HG03575 (cell line): ENCODE results near the gene CHRNB2.
"Not testable (repeated sequence)": the region's sequence is repeated elsewhere in the genome, so short reads cannot be mapped to it uniquely, and the experiment has no call there.

Experiments
- ATAC-seq: cut with Tn5 transposase; IDR thresholded peaks from one replicate; pipeline ENCODE4 v1.9.1; 2021; ENCODE audit not compliant: unreplicated experiment, insufficient number of reproducible peaks, low FRiP score; ENCODE audit errors: extremely low read depth

The CHRNB2 gene

DNA sequence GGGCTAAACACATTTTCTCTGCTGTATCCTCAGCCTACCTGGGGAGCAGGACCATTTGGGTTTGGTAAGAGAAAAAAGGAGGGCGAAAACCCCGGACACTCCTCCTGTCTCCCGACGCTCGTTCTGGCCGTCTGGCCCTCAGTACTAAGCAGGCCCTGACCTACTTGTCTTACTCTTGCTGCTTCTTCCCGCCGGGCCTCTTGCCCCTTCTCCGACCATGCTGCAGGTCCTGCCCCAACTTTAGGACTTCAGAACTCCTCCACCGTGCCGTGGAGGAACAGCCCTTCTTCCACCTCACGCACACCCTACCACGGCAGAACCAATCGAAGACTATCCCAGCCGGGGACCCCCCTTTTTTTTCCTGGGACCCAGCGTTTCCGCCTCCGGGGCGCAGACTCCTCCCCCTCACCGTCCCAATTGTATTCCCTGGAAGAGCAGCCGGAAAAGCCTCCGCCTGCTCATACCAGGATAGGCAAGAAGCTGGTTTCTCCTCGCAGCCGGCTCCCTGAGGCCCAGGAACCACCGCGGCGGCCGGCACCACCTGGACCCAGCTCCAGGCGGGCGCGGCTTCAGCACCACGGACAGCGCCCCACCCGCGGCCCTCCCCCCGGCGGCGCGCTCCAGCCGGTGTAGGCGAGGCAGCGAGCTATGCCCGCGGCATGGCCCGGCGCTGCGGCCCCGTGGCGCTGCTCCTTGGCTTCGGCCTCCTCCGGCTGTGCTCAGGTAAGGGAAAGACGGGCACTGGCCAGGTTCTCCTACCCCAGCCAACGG, at the start of gene CHRNB2:
TSS of gene CHRNB2 (plus strand) at position 393 of the 771 bp plus-strand sequence. CDS start at position 660, 267 bp downstream.
- no peak for ATAC-seq

GRCh38 chr1:154519591-154519991, 48.0 kb upstream of the CHRNB2 start:
- ATAC-seq = no peak

DNA sequence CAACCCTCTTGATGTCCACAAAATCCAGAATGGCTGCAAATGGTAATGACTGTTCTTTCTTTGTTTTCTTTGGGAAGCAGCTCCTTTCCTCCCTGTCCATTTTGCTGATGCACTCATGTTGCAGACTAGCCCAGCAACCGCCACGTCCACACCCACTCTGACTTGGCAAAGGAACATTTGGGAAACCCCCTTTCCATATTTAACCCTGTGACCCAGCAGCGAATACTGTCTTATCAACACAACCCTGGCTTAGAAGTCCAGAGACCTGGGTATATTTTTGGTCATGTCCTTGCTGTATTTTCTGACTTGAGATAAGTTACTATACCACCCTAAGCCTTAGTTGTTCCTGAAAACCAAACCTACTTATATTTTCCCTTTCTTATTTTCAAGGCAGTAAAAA, 47.2 kb upstream of the CHRNB2 start:
- ATAC-seq = no peak

- no peak for ATAC-seq
Measured at GRCh38 chr1:154521695-154522094, 45.9 kb upstream of the CHRNB2 start.

GRCh38 chr1:154524881-154525280, 42.7 kb upstream of the CHRNB2 start:
- no peak for ATAC-seq

- no peak for ATAC-seq
Measured at GRCh38 chr1:154527192-154527591, 40.4 kb upstream of the CHRNB2 start.

DNA sequence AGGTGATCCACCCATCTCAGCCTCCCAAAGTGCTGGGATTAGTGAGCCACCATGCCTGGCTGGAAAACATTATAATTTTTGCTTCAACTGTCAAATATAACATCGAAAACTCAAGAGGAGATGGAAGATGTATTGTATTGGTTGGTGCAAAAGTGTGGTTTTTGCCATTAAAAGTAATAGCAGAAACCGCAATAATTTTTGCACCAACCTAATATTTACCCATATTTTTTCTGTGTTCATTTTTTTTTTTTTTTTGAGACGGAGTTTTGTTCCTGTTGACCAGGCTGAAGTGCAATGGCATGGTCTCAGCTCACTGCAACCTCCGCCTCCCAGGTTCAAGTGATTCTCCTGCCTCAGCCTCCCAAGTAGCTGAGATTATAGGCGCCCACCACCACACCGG, 38.3 kb upstream of the CHRNB2 start:
- no peak for ATAC-seq

GRCh38 chr1:154531950-154532349, 35.6 kb upstream of the CHRNB2 start:
- ATAC-seq = not testable (repeated sequence)

DNA sequence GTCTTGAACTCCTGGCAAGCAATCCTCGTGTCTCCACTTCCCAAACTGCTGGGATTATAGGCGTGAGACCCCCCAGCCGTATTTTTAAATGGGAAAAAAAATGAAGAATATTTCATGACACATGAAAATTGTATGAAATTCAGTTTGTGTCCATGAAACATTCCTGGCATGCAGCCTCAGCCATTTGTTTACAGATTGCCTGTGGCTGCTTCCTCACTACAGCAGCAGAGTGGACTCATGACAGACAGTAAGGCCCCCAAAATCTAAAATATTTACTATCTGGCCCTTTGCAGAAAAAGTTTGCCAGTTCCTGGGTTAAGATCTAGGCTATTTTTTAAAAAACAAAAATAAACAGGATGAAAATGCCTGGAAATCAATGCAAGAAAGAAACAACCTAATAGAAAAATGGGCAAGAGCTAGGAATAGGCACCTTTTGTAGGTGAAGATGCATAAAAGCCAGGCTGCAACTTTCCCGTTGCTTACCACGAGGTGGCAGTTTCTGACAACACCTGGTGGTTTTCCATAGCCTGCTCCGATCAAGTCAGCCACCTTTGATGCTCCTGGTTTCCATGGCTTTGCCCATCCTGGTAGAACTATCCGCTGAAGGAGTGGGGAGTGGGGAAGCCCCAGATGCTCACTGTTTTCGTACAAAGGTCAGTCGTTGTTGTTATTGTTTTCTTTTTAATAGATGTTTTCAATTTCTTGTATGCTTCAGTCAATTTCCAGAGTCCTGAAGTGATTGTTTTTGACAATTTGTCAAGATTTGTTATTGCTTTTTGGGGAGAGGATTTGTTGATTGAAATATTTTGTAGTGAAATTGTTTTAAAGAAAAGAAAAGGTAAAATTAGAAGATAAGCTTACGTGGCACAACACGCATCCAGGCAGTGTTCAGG, 33.4 kb upstream of the CHRNB2 start:
- ATAC-seq = no peak

DNA sequence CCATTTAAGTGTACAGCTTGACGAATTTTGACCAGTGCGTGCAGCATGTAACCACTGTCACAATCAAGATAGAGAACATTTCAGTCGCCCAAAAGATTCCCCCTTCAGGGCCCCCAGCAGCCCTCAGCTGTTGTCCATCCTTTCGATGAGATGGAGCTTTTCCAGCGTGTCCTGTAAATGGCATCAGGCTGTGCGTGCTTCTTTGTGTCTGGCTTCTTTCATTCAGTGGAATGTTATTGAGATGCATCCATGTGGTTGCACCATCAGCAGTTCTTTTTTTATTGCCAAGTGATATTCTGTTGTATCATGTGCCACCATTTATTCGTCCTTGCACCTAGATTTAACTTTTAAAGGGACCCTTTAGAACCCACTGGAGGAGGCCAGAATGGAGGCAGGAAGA, 31.0 kb upstream of the CHRNB2 start:
- ATAC-seq = no peak

- no peak for ATAC-seq
Measured at GRCh38 chr1:154539486-154540483, 27.8 kb upstream of the CHRNB2 start.

GRCh38 chr1:154541231-154541630, 26.3 kb upstream of the CHRNB2 start:
- ATAC-seq = no peak

- ATAC-seq = no peak
Measured at GRCh38 chr1:154546264-154547063, 21.1 kb upstream of the CHRNB2 start.

- no peak for ATAC-seq
Measured at GRCh38 chr1:154547105-154547732, 20.4 kb upstream of the CHRNB2 start.

- ATAC-seq = no peak
Measured at GRCh38 chr1:154548028-154548427, 19.6 kb upstream of the CHRNB2 start.

DNA sequence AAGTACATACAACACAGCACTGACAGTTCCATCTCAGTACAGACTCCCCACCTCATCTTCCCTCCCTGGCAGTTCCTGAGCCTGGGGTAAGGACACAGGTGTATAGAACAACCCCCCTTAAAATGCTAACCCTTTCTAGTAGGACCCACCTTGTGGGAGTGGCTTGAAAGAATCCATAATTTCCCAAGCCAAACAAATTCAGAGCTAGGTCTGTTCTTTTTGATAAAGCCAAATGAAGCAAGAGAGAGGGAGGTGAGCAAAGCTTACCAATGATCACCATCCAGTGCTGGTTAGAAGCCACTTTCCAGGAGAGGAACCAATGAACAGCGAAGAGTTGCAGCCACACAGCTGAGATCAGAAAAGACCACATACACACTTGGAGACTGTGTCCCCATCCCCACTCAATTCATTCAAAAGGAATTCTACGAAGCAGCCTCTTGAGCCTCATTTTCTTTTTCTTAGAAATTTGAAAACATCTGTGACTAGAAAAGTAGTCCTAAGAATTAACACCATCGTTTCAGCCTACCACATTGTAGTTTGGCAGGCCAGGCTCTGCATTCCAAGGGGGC, 18.3 kb upstream of the CHRNB2 start:
- ATAC-seq = no peak

DNA sequence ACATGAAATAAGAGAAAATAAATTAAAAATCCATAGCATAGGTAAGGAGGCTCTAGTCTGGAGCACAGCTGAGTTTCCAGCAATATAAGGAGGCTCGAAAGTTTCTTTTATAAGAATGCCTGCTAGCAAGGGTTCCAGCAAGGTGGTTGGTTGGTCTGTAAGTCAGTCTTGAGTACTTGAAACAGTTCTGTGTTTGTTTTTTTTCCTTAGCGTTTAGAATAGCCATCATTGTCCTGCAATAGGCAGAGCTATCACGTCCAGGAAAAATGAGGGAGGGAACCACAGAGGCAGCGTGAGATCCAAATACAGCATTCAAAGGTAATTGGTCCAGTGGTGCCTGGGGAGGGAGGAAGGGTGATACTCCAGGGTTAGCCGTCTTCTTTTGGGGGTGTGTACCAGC, 17.5 kb upstream of the CHRNB2 start:
- ATAC-seq = no peak
